ENCODE data around the gene BMAL1.

The BMAL1 gene

DNA sequence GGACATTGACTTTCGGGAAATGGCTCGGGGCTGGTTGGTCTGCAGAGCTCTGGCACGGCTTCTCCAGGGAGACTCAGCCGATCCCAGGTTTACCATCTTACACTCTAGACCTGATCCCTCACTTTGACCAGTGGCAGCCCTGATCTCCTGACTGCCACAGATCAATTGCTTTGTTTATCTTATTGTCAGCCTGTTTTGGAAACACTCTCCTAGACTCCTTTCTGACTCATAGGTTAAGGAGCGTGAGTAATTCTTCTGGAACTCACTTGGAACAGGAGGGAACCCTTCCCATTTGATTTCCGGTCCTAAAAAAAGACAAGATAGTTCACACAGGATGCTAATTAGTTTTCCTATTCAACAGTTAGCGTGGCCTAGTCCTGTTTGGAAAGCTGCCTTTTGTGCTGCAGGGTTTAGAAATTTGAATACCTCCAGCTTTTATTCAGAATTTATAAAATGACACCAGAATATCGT, 16.0 kb upstream of the BMAL1 start:
- DNase-seq (ENCODE audit: low spot score): no peak

DNA sequence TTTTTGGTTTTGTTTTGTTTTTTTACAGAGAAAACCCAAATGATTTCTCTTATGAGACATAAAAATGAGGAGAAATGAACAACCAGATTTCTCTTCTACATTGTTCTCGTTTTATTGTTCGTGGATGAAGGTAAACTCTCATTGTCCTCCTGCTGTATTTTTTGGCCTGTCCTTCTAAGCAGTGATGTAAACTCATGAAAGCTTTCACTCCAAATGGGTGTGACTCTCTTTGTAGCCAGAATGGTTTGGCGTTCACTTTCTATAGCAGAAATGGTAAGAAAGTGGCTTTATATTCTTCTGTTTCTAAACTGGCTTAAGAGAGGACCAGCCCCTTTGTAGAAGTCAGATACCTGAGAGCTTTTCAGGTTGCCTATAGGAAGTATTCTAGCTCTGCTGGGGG, 15.5 kb upstream of the BMAL1 start:
- DNase-seq (ENCODE audit: low spot score): no peak

DNA sequence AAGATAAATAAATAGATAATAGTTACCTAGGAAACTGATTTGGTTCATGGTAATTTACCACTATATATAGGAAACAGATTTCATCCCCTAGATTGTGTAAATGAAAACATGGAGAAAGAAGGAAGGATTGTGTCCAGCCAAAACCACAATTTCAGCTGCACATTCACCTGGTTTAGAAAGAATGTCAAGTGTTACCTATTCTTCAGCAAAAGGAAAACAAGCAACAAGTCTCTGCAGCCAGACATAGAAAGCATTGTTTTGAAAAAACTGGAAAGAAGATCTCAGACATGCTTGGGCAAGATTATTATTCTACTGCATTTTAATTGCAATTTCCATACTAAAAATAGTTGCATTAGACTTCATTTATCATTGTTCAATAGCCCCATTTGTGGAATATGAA, 8.8 kb upstream of the BMAL1 start:
- no peak for DNase-seq (ENCODE audit: low spot score)

DNA sequence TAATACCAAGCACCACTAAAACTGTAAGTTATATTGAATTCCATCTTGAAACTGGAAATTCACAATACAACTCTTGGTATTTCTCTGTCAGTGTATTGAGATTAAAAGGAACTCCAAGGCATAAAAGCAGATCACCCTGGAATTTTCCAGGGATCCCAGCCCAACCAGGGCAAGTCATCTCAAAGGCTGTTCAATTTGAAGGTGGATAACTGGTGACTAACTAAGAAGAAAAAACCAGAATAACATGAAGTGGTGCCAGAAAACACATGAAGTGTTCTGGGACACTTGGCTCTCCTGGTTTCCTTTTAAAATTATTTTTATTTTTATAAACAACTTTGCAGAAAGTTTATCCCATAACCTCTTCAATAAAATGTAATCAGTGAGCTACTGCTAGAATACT, 7.8 kb upstream of the BMAL1 start:
- no peak for DNase-seq (ENCODE audit: low spot score)

DNA sequence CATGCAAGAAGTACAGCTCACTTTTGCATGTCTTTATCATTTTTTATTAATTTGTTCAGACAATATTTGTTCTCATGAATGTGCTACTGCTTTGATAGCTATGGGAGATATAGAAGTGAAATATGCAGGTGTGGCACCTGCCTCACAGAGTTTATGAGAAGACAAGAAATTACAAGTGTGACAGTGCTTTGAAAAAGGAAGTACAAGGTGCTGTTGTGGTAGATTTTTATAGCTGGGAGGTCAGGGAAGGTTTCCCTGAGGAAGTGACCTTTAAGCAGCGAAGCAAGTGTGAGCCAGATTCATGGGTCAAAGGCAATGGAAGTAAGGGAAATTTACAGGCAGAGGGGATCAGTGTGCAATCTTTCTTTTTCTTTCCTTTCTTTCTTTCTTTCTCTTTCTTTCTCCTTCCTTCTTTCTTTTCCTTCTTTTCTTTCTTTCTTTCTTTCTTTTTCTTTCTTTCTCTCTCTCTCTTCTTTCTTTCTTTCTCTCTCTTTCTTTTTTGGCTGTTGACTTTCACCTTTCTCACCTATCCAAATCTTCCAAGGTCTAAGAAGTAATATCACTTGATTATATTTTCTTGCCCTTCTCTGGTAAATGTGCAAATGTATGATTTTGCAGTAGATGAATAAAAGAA, 6.4 kb upstream of the BMAL1 start:
- DNase-seq (ENCODE audit: low spot score): no peak

DNA sequence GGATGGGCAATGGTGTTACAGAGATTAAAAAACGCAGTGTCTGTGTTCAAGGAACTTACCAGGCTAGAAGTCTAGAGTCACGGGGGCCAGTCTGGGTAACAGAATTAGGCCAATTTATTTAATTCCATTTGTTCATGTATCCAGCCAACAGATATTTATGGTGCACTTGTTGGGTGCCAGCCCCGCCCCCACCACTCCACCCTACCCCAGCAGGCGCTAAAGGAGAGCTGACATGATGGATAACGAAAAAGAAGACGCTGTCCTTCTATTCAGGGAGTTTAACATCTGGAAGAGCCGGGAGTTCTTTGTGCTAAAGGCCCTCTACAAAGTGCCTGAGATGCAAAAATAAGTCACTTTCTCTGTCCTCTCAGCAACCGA, 1.1 kb upstream of the BMAL1 start:
- DNase-seq (ENCODE audit: low spot score): no peak

DNA sequence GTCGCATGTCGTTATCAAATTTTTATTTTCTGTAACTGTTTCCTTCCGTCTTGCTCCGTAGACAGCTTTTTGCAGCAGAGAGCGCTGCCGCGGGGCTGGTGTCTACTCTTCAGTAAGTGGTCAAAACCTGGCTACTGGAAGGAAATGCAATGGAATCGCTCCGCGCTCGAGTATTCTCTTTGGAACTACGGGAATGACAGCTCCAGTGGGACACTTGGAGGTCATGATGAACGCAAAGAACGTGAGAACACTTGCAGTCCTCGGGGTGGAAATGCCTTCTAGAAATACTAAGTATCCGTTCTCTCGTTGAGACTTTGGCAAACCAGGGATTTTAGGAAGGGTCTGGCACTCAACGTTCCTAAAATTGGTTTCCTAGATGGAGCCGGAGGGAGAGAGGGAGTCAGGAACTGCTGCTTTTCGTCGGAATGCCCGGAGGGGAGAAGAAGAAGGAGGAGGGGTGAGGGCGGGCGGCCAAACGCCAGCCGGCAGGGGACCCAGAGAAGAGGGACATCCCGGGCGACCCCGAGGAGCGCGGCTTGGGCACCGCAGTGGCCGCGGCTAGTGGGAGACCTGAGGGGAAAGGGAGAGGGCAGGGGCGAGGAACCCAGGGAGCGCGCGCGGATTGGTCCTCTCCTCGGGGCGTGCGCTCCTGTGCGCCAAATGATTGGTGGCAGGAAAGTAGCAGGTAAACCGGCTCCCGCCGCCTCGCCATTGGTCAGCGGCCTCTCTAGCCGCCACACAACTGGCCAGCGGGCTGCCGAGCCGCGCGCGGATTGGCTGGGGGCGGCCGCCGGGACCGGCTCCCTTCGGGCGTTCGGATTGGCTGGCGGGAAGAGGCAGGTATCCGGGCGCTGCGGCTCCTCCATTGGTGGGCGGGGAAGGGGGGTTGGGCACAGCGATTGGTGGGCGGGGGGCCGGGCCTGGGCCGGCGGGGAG, 490 bp upstream of the BMAL1 start:
- peak; percentile 95 for DNase-seq (ENCODE audit: low spot score)

DNA sequence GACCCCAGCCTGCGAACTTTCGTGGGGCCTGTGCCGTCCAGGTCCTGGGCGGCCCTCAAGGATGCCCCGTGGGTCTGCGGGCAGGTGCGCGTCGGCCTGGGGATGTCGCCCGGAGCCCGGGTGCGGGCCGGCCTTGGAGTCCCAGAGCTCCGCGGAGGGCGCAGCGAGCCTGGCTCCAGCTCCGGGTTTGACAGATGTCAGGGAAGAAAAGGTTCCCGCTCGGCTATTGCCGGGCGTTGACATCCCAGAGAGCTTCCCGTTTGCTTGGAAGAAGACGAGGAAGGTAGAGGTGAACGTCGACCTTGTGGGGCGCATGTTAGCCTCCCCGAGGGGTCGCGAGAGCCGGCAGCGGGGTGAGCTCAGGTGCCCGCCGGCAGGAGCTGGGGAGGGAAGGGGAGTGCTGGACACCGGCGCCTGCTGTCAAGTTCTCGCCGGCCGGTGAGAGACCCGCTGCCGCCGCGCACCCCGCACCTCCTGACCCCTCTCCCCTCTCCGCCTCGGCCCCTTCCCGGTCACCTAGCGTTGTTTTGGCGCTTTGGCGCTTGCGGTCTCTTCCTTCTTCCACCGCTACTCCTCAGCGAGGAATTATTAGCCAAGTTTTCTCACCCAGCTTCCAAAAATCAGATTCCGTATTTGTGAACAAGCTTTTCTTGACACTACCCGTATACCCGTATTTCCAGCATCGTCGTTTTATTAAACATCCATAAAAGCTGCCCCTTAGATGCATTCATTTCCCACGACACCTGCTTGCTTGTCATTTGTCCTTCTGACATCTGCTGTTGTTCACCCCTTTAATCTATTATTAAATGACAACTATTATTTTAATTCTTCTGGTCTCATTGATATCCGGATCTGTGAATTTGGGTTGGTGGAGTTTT, 1.3 kb downstream of the BMAL1 start:
- no peak for DNase-seq (ENCODE audit: low spot score)

DNA sequence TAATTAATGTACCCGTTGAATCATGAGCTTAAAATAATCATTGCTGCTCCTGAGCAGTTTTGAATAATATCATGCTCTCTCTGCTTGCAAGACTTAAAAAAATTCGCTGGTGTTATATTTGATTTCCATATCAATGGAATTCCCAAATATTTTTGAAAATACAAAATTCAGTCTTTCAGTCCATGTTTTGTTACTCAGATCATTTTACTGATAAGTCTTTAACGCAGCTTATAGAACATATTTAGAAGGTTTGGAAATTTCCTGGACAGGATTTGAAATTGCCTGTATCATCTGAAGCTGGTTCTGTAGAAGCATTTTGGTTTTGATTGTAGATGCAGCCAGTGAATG, 1.9 kb downstream of the BMAL1 start:
- DNase-seq (ENCODE audit: low spot score): no peak

DNA sequence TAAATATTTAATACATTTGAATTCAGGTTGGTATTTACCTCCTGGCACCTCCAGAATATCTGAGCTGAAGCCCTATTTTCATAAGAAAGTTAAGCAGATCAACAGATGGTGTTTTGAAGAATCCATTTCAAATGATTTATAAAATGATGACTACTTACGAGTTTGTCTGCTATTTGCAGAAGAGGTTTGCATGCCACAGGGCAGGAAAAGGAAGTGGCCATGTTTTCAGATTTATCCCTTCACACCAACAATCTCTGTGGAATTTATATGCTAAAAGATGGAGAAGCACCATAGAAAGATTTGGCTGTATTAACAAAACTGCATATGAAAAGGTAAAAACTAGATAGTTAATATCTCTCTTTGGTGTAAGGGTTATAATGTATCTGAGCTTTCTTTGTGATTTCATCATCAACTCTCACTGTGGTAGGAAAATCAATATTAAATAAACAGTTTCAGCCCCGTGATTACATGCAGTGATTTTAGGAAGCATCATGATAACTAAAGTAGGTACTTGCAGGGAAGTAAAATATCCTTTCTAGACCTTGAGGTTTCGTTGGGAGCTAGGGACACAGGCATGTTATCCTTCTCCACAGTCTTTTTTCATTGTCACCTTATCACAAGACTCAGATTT, 2.6 kb downstream of the BMAL1 start:
- DNase-seq (ENCODE audit: low spot score): no peak

DNA sequence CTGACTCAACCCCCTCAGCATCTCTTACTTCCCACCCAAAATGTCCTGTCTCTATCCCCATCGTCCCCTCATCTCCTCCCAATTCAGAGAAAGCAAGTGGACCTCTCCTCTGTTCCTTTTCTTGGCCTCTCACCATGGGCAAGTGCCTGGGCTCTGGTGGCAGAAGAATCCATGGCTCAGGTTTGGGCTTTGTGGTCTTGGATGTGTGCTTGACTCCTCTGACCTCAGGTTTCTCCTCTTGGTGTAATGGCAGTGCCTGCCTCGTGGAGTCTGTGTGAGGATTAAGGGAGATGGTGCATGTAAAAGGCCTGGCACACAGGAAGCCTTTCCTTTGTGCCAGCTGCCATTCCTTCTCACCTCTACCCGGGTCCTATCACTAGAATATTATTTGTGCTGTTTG, 3.2 kb downstream of the BMAL1 start:
- DNase-seq (ENCODE audit: low spot score): no peak

DNA sequence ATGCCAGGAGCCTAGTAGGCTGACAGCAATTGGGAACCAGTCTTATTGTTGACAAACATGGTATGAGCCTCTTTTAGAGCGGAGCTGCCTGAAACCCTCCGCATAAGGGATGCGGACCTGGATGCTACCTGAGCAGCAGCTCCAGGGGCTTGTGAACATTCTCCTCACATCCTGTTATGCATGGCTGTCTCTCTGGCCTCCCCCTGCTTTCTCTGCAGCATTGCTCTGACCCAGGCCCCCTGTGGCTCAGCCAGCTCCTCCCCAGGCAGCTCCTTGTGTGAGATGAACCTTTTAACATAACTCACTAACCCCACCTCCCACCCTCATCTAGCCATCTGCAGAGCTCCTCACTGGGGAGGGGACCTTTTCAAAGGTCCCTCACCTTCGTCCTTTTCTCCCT, 6.0 kb downstream of the BMAL1 start:
- DNase-seq (ENCODE audit: low spot score): no peak

DNA sequence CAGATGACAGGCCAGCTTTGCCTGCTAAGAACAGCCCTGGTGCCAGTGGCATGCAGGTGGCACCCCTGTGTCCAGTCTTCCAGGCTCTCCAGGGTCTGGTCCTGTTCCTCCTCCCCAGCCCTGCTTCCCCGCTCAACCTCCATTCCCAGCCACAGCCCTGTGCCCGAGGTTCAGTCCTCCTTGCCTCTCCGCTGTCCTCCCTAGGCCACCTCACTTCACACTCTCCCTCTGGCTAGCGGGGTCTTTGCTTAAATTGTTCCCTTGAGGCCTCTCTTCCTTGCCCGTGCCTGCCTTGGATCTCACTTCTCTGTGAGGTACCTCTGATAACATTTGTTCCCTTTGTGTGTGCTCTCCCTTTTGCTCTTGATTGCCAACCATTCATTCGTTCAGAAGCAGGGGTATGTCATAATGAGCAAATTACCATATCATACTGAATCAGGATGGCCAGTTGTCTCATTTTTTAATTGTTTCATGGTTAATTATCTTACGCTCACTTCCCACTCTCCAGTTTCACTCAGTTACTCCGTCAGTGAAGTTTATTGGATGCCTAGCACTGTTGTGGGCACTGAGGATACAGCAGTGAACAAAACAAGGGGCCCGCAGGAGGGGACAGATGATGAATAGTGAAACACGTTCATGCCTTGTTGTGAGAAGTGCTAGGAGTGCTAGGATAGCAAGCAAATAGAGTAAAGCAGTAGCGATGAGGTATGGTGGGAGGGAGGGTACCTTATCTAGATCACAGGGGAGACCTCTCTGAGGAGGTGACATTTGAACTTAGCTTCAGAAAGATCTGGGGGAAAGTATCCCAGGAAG, 7.4 kb downstream of the BMAL1 start:
- DNase-seq (ENCODE audit: low spot score): no peak

DNA sequence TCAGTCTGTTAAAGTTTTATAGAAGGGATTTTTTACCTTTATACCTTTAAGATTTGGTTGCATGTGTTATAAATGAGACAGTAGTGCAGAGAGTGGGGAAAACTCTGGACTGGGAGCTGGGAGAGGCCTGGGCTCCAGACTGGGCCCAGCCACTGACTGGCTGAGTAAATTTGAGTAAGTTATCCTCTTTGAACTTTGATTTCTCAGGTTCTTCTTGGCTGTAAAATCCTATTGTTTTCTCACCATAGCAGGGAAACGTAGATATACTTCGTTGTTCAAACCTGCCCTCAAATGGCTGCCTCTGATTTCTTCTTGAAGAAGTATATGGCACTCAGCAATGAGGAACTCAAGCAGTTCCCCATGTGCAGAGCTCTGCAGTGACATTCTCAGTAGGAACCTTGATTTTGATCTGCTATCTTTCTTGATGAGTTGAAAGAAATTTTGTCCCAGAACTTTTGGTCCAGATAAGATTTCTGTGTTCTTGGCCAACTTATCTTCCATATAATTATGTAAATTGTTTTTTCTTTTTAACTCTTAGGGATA, 8.8 kb downstream of the BMAL1 start:
- DNase-seq (ENCODE audit: low spot score): no peak

DNA sequence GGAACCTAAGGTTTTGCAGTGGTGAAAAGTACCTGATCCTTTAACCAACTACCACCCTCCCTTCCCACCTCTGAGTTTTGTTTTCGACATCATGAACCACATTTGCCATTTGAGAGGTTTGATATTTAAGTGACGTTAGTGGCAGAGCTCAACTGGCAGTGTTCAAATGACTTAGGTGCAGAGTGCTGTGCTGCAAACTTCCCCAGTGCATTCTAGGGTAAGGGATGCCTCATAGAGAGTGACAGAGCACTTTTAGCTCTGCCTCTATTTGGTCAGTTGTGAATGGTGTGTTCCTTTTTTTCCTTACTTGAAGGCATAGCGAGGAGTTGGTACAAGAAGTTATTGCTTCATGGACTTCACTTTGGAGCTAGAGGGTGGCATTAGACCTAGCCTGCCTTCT, 9.4 kb downstream of the BMAL1 start:
- no peak for DNase-seq (ENCODE audit: low spot score)

DNA sequence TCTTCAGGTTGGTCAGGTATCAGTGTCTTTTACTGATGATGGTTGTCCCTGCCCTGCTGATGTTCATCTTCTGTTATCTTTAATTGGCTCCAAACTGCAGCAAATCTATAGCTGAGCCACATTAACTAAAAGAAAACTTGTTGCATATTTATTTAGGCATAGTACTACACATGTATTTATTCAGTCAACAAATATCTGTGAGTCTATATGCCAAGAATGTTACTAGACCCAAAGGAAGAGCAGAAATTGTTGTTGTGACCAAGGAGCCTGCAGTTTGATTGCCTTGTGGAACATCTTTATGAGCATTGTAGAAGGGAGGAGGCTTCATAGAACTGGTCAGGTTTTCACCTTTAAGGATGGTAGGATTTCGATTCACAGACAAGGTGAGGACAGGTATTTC, 10.1 kb downstream of the BMAL1 start:
- DNase-seq (ENCODE audit: low spot score): no peak

DNA sequence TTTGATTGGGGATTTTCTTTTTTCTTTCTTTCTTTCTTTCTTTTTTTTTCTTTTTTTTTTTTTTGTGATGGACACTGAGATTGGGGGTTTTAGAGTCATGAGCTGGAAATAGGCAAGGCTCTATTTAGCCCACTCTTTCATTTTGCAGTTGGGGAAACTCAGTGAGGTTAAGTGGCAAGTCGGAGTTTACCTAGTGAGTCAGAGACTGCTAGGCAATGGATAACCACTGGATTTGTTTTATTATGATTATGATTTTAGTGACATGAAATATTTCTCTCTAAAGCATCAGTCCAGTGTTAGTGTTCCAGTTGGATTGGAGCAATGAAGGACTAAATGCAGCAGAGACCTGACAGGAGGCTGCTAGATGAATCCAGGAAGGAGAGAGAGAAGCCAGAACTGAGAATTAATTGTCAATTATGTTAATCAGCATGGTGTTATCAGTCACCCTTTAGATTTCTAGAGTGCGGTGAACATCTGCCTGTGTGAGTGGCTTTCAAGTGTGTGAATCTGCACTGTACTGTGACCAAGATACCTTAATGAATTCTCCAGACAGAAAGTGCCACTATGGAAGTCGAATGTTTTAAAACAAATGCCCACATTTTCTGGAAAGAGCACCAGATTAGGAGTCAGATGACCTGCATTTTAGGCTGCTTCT, 10.9 kb downstream of the BMAL1 start:
- DNase-seq (ENCODE audit: low spot score): no peak

DNA sequence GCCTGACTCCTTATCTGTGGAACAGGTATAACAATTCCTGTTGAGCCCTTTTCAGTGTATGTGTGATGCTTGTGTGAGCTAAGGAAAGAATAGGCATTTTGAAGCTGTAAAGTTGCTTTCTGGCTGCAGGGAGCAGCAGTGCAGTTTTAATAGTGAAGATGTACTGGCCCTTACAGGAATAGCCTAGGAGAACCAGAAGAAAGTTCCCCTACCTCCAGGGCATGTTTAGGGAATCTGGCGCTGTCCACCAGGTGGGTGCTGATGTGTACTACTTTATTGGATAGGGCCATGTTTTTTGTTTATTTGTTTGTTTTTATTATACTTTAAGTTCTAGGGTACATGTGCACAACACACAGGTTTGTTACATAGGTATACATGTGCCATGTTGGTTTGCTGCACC, 11.5 kb downstream of the BMAL1 start:
- no peak for DNase-seq (ENCODE audit: low spot score)

DNA sequence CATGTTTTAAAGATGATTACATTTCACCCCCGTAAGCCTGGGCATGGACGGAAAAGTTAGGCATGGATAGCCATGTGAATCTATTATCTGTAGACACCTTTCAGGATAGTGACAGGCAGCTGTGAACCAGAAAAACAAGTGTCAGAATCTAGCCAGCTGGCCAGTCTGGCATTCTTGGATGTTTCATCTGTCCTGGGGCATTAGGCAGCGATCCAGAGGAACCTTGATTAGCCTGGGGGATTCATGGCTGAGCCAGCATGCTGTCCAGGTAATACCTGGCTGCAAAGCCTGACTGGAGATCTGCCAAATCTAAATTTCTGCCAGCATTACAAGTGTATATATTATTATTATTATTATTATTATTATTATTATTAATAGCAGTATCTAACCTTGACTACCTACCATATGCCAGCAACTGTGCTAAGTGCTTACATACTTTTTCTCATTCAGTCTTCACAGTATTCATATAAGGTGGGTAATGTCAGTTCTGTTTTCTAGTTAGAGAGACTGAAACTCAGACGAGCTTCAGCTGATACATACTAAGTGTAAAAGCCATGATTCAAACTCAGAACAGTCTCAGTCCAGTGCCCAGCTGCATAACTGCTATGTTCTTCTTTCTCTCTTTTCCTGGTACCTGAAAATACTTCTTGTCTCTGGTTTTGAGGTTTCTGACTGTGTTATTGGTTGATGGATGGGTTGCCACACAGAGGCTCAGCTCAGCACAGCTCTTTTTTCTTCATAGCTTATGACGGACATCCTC, 12.8 kb downstream of the BMAL1 start:
- DNase-seq (ENCODE audit: low spot score): no peak

DNA sequence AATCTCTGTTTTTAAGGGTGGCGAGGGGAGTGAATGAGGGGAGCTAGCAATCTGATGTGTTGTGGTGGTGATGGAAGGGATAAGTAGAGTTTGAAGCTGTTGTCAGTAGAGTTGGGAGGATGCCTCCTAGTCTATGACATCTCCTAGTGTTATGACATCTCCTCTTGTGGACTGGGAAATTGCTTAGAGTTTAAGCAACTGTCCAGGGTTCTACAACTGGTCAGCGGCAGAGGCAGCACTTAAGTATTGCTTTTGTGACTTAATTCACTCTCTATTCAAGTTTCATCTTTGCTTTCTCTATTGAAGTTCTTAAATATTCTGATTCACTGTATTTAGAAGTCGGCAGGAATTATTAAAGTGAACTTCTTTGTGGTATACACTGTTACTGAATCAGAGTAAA, 13.8 kb downstream of the BMAL1 start:
- no peak for DNase-seq (ENCODE audit: low spot score)
